RWPE1 (cell line): ENCODE results near the gene PTPRN2.
"Not testable (repeated sequence)": the region's sequence is repeated elsewhere in the genome, so short reads cannot be mapped to it uniquely, and the experiment has no call there.

Experiments used
- CTCF ChIA-PET: fragments of 350-600 bp; sonication (Branson Sonifier 250); formaldehyde crosslinking; extraction: SDS; loops from one replicate; lab custom pipeline; 2021; lab: Yijun Ruan, JAX
- POLR2A ChIA-PET: fragments of 400-600 bp; formaldehyde crosslinking; extraction: SDS; loops from one replicate; lab custom pipeline; 2020; ENCODE audit warnings: antibody characterized with exemption; ENCODE audit not compliant: low non-redundant PET; lab: Yijun Ruan, JAX
- DNase-seq: peaks from one replicate; pipeline ENCODE4 v3.0.0; 2012; ENCODE audit warnings: low spot score
- H3K27ac ChIP-seq: fragments of 450-650 bp; 2 replicates; pipeline ENCODE4 v1.5.1; 2017
- TF ChIP-seq, protein P1 (sequence below): fragments of 450-650 bp; conservative IDR thresholded peaks from 2 replicates; pipeline ENCODE4 v1.5.1; 2017; ENCODE audit warnings: low read depth, mild to moderate bottlenecking

Gene PTPRN2

DNA sequence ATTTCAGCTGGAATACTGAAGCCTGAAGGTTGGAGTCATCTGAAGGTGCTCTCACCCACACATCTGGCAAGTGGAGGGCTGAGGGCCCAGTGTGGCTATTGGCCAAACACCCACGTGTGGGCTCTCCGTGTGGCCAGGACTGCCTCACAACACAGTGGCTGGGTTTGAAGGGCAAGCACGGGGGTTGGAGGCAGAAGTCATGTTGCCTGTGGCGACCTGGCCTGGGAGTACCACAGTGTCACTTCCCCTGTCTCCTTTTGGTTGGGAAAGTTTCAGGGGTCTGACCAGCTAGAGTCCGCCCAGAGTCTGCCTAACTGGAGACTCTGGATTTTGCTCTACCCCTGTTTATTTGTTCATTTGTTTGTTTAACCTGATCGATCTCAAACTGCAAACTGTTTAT lies 1081.4 kb downstream of the PTPRN2 start:
- ChIA-PET POLR2A (no interaction called here), CTCF (no interaction called here)
- H3K27ac ChIP-seq = no peak overlapping the region
- TF ChIP-seq, protein P1, sequence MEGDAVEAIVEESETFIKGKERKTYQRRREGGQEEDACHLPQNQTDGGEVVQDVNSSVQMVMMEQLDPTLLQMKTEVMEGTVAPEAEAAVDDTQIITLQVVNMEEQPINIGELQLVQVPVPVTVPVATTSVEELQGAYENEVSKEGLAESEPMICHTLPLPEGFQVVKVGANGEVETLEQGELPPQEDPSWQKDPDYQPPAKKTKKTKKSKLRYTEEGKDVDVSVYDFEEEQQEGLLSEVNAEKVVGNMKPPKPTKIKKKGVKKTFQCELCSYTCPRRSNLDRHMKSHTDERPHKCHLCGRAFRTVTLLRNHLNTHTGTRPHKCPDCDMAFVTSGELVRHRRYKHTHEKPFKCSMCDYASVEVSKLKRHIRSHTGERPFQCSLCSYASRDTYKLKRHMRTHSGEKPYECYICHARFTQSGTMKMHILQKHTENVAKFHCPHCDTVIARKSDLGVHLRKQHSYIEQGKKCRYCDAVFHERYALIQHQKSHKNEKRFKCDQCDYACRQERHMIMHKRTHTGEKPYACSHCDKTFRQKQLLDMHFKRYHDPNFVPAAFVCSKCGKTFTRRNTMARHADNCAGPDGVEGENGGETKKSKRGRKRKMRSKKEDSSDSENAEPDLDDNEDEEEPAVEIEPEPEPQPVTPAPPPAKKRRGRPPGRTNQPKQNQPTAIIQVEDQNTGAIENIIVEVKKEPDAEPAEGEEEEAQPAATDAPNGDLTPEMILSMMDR = no peak
- DNase-seq = no peak

DNA sequence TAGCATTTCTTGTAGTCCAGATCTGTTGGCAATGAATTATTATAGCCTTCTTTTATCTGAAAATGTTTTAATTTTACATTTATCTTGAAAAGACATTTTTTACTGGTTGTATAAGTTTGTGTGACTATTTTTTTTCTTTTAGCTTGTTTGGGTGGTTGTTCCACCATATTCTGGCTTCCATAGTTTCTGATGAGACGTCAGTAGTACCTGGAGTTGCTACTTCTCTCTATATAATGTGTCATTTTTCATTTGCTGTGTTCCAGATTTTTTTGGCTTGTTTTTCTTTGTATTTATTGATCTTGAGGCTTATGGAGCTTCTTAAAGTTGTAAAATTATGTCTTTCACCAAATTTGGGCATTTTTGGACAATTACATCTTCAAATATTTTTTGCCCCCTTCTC lies 1082.0 kb downstream of the PTPRN2 start:
- ChIA-PET CTCF (no interaction called here), POLR2A (no interaction called here)
- no peak overlapping the region for H3K27ac ChIP-seq
- DNase-seq = no peak
- TF ChIP-seq, protein P1 = no peak

DNA sequence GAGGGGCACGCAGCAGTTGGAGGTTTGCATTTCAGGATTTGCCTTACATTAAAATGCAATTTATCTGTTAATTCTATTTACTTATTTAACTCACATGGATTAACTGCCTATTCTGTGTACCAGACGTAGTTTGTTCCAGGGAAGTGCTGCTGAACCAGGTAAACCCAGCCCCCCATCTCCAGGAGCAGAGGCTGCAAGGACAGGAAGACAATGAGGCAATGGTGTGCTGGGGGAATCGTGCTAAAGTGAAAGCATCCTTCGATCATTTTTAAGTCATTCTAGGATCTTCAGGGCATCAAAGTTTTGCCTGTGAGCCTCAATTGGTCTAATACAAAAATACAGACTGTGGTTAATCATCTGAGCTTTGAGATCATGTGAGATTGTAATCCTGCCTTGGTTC lies 1084.4 kb downstream of the PTPRN2 start:
- POLR2A ChIA-PET = no interaction called here
- DNase-seq = no peak
- CTCF ChIA-PET = no interaction called here
- TF ChIP-seq, protein P1 = no peak
- H3K27ac ChIP-seq = no peak overlapping the region

DNA sequence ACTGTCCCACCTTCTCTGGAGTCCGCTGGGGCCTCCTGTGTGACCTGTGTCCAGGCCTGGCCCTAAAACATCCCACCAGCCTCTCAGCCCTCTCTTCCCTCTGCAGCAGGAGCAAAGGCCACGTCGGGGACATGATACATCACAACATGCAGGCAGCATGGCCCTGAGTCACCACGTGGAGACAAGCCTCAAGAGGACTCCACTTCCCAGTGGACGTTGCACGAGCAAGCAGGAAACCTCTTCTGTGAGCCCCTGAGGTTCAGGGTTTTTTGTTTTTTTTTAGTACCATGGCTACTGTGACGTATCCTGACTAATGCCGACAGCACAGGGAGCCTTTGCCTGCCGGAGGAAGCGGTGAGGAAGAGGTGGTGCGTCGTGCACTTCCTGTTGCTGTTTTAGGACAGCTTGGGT lies 1084.9 kb downstream of the PTPRN2 start:
- ChIA-PET CTCF (interaction anchor here (0.8 kb wide), 1 partner anchor 305 kb away, joined by 3 read pairs; no protein-coding TSS in a partner anchor), POLR2A (no interaction called here)
- TF ChIP-seq, protein P1 = no peak
- H3K27ac ChIP-seq = no peak overlapping the region
- no peak for DNase-seq

DNA sequence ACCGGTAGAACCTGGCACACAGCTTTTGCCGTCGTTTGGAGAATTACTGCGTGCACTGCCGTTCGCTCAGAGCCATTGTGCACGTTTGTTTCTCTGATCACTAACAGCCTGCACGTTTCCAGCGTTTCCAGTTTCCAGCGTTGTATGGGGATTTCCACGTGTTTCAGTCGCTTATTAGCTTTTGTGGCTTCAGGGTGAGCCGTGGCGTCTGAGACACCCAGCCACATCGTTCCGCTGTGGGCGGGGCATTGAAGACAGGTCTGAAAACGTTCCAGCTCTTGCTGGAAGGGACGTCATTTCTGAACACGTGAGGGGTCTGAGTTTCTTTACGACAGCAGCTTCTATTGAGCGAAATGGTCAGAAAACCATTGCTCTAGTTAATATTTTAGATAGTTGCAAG lies 1086.0 kb downstream of the PTPRN2 start:
- DNase-seq = no peak
- POLR2A ChIA-PET = no interaction called here
- no peak overlapping the region for H3K27ac ChIP-seq
- CTCF ChIA-PET = no interaction called here
- TF ChIP-seq, protein P1 = no peak

DNA sequence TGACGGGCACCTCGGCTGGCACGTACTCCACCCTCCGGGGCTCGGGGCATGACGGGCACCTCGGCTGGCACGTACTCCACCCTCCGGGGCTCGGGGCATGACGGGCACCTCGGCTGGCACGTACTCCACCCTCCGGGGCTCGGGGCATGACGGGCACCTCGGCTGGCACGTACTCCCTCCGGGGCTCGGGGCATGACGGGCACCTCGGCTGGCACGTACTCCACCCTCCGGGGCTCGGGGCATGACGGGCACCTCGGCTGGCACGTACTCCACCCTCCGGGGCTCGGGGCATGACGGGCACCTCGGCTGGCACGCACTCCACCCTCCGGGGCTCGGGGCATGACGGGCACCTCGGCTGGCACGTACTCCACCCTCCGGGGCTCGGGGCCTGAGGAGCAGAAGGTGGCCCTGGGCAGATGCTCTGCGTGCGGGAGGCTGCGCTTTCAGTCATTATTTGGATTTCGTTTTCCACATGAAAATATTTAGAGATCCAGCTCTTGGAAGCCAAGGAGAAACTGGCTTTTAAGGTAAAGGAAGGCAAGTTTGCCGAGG lies 1086.6 kb downstream of the PTPRN2 start:
- DNase-seq, CTCF ChIA-PET, H3K27ac ChIP-seq, POLR2A ChIA-PET: not testable (repeated sequence)

DNA sequence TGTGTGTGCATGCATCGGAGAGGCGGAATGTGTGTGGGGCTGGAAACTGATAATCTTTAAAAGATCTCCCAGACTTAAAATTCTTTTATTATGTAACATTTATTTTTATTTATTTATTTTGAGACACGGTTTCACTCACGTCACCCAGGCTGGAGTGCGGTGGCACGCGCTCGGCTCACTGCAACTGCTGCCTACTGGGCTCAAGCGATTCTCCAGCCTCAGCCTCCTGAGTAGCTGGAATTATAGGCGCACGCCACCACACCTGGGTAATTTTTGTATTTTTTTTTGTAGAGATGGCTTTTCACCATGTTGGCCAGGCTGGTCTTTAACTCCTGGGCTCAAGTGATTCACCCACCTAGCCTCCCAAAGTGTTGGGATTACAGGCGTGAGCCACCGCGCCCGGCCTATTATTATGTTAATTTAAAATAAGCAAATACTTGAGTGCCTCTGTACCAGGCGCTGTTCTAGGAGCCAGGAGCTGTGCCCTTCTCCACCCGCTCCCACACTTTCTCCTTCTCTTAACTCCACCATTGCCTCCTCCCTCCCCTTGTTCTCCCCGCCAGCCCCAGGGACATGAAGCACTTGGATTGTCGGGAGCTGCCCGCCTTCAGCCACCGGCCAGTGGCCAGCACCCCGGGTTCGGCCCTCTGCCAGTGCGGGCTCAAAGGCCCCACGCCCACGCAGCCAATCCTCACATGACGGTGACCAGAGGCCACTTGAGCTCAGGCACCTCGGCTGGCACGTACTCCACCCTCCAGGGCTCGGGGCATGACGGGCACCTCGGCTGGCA lies 1087.3 kb downstream of the PTPRN2 start:
- ChIA-PET CTCF (no interaction called here), POLR2A (no interaction called here)
- no peak overlapping the region for H3K27ac ChIP-seq
- TF ChIP-seq, protein P1 = no peak
- no peak for DNase-seq
